Coronary artery (tissue), 2 donors: ENCODE measurements around the gene TMEM107.
A peak's percentile ranks its signal among the peaks of the same experiment; 100 is the strongest.
"Not testable (repeated sequence)": the region's sequence is repeated elsewhere in the genome, so short reads cannot be mapped to it uniquely, and the experiment has no call there.

ENCODE experiments used
- DNase-seq: peaks from one replicate; pipeline ENCODE4 v3.0.0-alpha.2; 2017; ENCODE audit warnings: low spot score
- H3K27ac ChIP-seq, 2 donors: fragments of 200-600 bp; sonication (generic); one replicate each; pipeline ENCODE4 v1.5.1; 2016 to 2019
- H3K4me3 ChIP-seq: fragments of 200-600 bp; sonication (generic); 2 replicates; pipeline ENCODE4 v1.5.1; 2016; ENCODE audit warnings: mild to moderate bottlenecking, moderate library complexity
- TF ChIP-seq, protein P1 (sequence below): fragments of 200-600 bp; sonication (generic); IDR thresholded peaks from one replicate; pipeline ENCODE4 v1.5.1; 2019; ENCODE audit warnings: antibody characterized with exemption

TMEM107 gene

DNA sequence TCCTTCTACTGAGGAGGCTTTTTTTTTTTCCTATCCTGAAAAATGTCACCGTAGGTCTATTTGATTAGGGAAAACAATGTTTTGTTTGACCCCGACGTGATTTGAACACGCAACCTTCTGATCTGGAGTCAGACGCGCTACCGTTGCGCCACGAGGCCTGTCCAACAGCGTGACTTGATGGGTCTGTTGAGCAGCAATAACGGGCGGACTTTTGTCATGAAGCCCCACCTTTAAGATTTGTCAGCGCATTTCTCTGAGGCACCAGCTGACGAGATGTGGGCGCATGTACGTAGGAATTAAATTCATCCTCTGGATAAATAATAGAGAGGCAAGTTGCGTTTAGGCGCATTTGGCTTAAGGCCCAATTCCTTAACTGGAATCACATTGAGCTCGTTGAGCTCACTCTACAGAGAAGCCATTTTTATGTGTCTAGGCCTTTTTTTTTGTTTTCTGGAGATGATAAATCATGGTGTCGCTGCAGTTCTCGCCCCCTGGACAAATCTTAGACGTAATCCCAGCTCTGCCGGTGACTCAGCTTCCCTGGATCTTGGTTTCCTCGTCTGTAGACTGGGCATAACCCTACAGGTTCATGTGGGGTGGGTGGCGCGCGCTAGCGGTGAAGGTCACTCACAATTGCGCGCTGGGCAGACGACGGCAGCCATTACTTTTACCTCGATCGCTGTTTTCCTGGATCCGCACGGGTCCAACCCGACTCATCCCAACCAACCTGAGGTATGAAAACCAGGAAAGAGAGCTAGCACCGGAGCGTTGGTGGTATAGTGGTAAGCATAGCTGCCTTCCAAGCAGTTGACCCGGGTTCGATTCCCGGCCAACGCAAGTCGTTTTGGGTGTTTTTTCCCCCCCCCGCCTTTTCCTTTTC, 44.8 kb upstream of the TMEM107 start:
- Histone ChIP-seq H3K27ac (peak overlapping the region; percentile 86 to 94), H3K4me3 (peak overlapping the region; percentile 76)
- TF ChIP-seq, protein P1, sequence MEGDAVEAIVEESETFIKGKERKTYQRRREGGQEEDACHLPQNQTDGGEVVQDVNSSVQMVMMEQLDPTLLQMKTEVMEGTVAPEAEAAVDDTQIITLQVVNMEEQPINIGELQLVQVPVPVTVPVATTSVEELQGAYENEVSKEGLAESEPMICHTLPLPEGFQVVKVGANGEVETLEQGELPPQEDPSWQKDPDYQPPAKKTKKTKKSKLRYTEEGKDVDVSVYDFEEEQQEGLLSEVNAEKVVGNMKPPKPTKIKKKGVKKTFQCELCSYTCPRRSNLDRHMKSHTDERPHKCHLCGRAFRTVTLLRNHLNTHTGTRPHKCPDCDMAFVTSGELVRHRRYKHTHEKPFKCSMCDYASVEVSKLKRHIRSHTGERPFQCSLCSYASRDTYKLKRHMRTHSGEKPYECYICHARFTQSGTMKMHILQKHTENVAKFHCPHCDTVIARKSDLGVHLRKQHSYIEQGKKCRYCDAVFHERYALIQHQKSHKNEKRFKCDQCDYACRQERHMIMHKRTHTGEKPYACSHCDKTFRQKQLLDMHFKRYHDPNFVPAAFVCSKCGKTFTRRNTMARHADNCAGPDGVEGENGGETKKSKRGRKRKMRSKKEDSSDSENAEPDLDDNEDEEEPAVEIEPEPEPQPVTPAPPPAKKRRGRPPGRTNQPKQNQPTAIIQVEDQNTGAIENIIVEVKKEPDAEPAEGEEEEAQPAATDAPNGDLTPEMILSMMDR: no peak
- DNase-seq: peak; percentile 93

DNA sequence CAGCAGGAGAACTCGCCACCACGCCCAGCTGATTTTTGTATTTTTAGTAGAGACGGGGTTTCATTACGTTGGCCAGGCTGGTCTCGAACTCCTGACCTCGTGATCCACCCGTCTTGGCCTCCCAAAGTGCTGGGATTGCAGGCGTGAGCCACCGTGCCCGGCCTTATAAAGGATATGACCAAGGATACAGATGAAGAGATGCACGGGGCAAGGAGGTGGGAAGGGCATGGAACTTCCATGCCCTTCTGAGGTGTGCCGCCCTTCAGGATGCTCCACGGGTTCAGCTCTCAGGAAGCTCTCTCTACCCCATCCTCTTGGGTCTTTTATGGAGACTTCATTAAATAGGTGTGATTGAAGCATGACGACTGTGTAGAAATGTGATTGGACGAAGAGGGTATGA, 37.8 kb upstream of the TMEM107 start:
- H3K27ac ChIP-seq, DNase-seq: not testable (repeated sequence)

GRCh38 chr17:8212312-8213180, 36.4 kb upstream of the TMEM107 start:
- H3K4me3 ChIP-seq: no peak overlapping the region
- TF ChIP-seq, protein P1: no peak
- no peak overlapping the region for H3K27ac ChIP-seq
- DNase-seq: no peak

More for the DNA sequence above, 37.8 kb upstream of the TMEM107 start:
- not testable (repeated sequence) for H3K4me3 ChIP-seq

GRCh38 chr17:8210761-8211458, 34.7 kb upstream of the TMEM107 start:
- DNase-seq: no peak
- TF ChIP-seq, protein P1: no peak

GRCh38 chr17:8209907-8210760, 34.0 kb upstream of the TMEM107 start, which contains the start of gene AURKB:
Gene AURKB, minus strand, starts transcription at chr17:8210575. Its CDS starts 351 bp downstream, at chr17:8210224.
- DNase-seq: peak; percentile 95
- peak within 1 kb of the TSS; percentile 62 for H3K4me3 ChIP-seq
- TF ChIP-seq, protein P1: no peak
- peak within 1 kb of the TSS; percentile 59 to 81 for H3K27ac ChIP-seq

More at GRCh38 chr17:8210761-8211458, 34.7 kb upstream of the TMEM107 start:
- Histone ChIP-seq H3K4me3 (peak overlapping the region; percentile 62), H3K27ac (peak overlapping the region; percentile 59 to 81)

DNA sequence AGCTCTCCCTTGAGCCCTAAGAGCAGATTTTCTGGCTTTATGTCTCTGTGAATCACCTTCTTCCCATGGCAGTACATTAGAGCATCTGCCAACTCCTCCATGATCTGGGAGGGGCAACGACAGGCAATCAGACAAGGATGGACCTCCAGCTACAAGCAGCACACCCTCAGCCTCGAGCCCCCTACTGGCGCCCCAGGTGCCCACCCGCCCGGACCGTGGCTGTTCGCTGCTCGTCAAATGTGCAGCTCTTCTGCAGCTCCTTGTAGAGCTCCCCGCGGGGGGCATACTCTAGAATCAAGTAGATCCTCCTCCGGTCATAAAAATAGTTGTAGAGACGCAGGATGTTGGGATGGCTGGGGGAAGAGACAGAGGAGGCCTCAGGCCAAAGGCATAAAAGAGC, 30.4 kb upstream of the TMEM107 start:
- no peak overlapping the region for H3K27ac ChIP-seq
- TF ChIP-seq, protein P1: no peak
- H3K4me3 ChIP-seq: no peak overlapping the region

More for the DNA sequence above, 30.4 kb upstream of the TMEM107 start:
- DNase-seq: no peak
